Ovary (tissue), 3 donors: Measurements from ENCODE around the gene NPIPB12.
"Not testable (repeated sequence)": the region's sequence is repeated elsewhere in the genome, so short reads cannot be mapped to it uniquely, and the experiment has no call there.

ENCODE experiments used
- EP300 ChIP-seq: sonication (generic); formaldehyde crosslinking; IDR thresholded peaks from one replicate; pipeline ENCODE4 v1.6.1; 2017; ENCODE audit warnings: antibody characterized with exemption
- POLR2A ChIP-seq: fragments of 450-650 bp; IDR thresholded peaks from one replicate; pipeline ENCODE4 v1.6.1; 2017; ENCODE audit warnings: antibody characterized with exemption, mild to moderate bottlenecking, moderate library complexity
- TF ChIP-seq, protein P1 (sequence below), 3 donors: fragments of 450-650 bp in 2 of 3; fragments of 200-600 bp in 1 of 3; IDR thresholded peaks; one replicate each; pipeline versions ENCODE4 v1.5.1 to v1.8.0; 2016 to 2022; ENCODE audit warnings: antibody characterized with exemption in 3 of 3, mild to moderate bottlenecking in 1 of 3
- donor health status: DM: no; HTN: no; CAD: no.

DNA sequence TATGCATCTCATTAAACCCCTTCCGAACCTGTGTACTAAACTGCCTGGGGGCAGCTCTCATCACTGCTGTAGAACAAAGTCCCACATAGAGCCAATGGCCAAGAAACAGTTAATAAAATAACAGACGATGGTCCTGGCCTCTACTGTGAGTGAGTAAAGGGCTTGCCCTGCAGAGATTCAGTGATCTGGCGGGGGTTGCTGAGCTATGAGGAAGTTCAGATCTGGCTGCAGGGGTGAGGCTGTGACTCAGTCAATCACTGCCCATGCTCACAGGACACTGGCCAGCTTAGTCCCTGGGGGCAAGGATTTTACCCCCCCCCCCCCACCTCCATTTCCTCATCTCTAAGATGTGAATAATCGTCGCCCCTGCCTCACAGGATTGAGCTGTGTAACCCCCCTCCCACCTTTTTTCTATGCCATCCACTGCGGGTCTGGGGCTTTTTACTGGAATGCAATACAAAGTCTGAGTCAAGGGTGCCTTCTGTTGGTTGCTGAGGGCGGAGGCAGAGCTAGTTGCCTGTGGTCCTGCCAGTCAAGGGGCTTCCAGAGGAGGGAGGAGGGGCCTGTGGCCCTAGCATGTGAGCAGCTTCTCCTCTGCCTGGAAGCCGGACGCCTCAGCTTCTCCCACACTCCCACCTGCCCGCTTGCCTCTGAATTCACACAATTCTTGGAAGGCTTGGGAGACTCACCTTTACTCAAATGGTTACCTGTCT is 38.4 kb downstream of the NPIPB12 start:
- TF ChIP-seq, protein P1, sequence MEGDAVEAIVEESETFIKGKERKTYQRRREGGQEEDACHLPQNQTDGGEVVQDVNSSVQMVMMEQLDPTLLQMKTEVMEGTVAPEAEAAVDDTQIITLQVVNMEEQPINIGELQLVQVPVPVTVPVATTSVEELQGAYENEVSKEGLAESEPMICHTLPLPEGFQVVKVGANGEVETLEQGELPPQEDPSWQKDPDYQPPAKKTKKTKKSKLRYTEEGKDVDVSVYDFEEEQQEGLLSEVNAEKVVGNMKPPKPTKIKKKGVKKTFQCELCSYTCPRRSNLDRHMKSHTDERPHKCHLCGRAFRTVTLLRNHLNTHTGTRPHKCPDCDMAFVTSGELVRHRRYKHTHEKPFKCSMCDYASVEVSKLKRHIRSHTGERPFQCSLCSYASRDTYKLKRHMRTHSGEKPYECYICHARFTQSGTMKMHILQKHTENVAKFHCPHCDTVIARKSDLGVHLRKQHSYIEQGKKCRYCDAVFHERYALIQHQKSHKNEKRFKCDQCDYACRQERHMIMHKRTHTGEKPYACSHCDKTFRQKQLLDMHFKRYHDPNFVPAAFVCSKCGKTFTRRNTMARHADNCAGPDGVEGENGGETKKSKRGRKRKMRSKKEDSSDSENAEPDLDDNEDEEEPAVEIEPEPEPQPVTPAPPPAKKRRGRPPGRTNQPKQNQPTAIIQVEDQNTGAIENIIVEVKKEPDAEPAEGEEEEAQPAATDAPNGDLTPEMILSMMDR (IDR thresholded peaks at IDR 0.05) = not testable (repeated sequence)
- TF ChIP-seq POLR2A, EP300: not testable (repeated sequence)
